Nephron progenitor cell (in vitro differentiated cells): ENCODE measurements around the gene RASSF4.
A peak's percentile ranks its signal among the peaks of the same experiment; 100 is the strongest.

Source experiments
- DNase-seq: peaks from one replicate; pipeline ENCODE4 v3.0.0; 2021
- H3K27ac Mint-ChIP-seq: 2 replicates; pipeline ENCODE4 v1.8.0; 2021; ENCODE audit warnings: mild to moderate bottlenecking, moderate library complexity, mixed read lengths
- H3K27me3 Mint-ChIP-seq: 2 replicates; pipeline ENCODE4 v1.8.0; 2021; ENCODE audit warnings: mild to moderate bottlenecking, low read depth, mixed read lengths; ENCODE audit not compliant: poor library complexity
- H3K36me3 Mint-ChIP-seq: 2 replicates; pipeline ENCODE4 v1.8.0; 2021; ENCODE audit warnings: low read depth, mixed read lengths
- H3K4me1 Mint-ChIP-seq: 2 replicates; pipeline ENCODE4 v1.8.0; 2021; ENCODE audit warnings: mixed read lengths
- H3K4me3 Mint-ChIP-seq: 2 replicates; pipeline ENCODE4 v1.8.0; 2021; ENCODE audit warnings: mild to moderate bottlenecking, moderate library complexity, mixed read lengths
- H3K9me3 Mint-ChIP-seq: 2 replicates; pipeline ENCODE4 v1.8.0; 2021; ENCODE audit warnings: mild to moderate bottlenecking, moderate library complexity, mixed read lengths
- CTCF ChIP-seq: fragments of 200-600 bp; sonication (generic); IDR thresholded peaks from 2 replicates; pipeline ENCODE4 v1.5.0; 2021; ENCODE audit warnings: antibody characterized with exemption

Gene RASSF4

GRCh38 chr10:44925224-44925623, 34.4 kb upstream of the RASSF4 start:
- peaks cover 10% of the 10 kb centered on the region for H3K36me3 Mint-ChIP-seq
- DNase-seq = peak; percentile 63
- peak; percentile 59 for TF ChIP-seq CTCF
- peaks cover under 1% of the 10 kb centered on the region for H3K9me3 Mint-ChIP-seq
- no peak overlapping the region for H3K27ac Mint-ChIP-seq
- H3K27me3 Mint-ChIP-seq = peaks cover 39% of the 10 kb centered on the region
- no peaks in the 10 kb centered on the region for H3K4me1 Mint-ChIP-seq
- H3K4me3 Mint-ChIP-seq = no peak overlapping the region

- Mint-ChIP-seq H3K27me3 (peaks cover 38% of the 10 kb centered on the region), H3K36me3 (peaks cover 8% of the 10 kb centered on the region), H3K4me1 (no peaks in the 10 kb centered on the region), H3K9me3 (no peaks in the 10 kb centered on the region), H3K27ac (no peak overlapping the region), H3K4me3 (no peak overlapping the region)
- DNase-seq = no peak
- TF ChIP-seq CTCF = no peak
Observed at GRCh38 chr10:44925811-44926750, 33.5 kb upstream of the RASSF4 start.

GRCh38 chr10:44926751-44927351, 32.8 kb upstream of the RASSF4 start:
- no peaks in the 10 kb centered on the region for H3K9me3 Mint-ChIP-seq
- H3K27ac Mint-ChIP-seq = no peak overlapping the region
- no peak overlapping the region for H3K4me3 Mint-ChIP-seq
- no peaks in the 10 kb centered on the region for H3K4me1 Mint-ChIP-seq
- peaks cover 8% of the 10 kb centered on the region for H3K36me3 Mint-ChIP-seq
- H3K27me3 Mint-ChIP-seq = peaks cover 38% of the 10 kb centered on the region
- no peak for TF ChIP-seq CTCF
- no peak for DNase-seq

- H3K9me3 Mint-ChIP-seq = no peaks in the 10 kb centered on the region
- H3K4me1 Mint-ChIP-seq = no peaks in the 10 kb centered on the region
- TF ChIP-seq CTCF = no peak
- H3K36me3 Mint-ChIP-seq = peaks cover 8% of the 10 kb centered on the region
- H3K27ac Mint-ChIP-seq = no peak overlapping the region
- DNase-seq = no peak
- peaks cover 42% of the 10 kb centered on the region for H3K27me3 Mint-ChIP-seq
- H3K4me3 Mint-ChIP-seq = no peak overlapping the region
Observed at GRCh38 chr10:44927352-44927751, 32.2 kb upstream of the RASSF4 start.

- Mint-ChIP-seq H3K36me3 (peaks cover 4% of the 10 kb centered on the region), H3K9me3 (no peaks in the 10 kb centered on the region), H3K4me1 (no peaks in the 10 kb centered on the region), H3K27me3 (peaks cover 34% of the 10 kb centered on the region), H3K27ac (no peak overlapping the region), H3K4me3 (no peak overlapping the region)
- no peak for TF ChIP-seq CTCF
- no peak for DNase-seq
Observed at GRCh38 chr10:44928462-44928861, 31.1 kb upstream of the RASSF4 start.
